Measurements from ENCODE around the gene CCDC157.

The CCDC157 gene

DNA sequence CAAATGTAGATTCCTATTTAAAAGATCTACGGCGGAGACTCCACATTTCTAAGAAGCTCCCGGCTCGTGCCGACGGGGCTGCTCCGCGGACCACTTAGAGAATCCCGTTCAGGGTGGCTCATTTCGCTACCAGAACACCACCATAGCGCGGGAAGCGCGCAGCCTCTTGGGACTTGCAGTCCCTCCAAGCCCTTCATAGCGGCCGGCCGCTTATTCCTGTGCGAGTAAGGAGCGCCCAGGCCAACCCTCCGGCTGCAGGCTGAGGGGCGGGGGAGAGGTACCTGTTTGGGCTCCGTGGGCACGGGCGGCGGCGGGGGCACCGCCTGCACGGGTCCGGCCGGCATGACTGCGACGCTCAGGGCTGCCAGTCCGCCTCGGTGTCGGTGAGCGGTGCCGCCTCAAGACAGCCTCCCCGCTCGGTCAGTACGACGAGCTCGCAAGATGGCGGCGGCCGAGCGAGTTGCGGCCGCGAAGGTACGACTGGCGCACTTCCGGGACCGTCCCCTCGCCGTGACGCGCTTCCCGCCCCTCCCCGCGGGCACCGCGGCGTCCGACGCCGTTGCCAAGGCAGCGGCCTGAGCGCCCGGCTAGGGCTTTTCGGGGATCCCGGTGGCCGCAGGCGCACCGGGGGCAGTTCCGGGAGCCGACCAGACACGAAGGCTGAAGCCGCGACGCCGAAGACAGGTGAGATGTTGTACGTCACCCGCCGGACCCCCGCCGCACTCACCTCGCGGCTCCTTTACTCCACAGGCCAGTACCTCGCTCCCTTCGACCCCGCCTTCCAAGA is at the start of gene CCDC157, which contains the start of gene SF3A1:
CCDC157 (plus strand) TSS at position 559 of the 787 bp plus-strand sequence. CDS start 8,994 bp downstream, outside the sequence.
SF3A1 (minus strand) TSS at position 446 of the 787 bp plus-strand sequence; CDS start at position 344, 102 bp downstream.
- DNase-seq = peak; percentile 19

DNA sequence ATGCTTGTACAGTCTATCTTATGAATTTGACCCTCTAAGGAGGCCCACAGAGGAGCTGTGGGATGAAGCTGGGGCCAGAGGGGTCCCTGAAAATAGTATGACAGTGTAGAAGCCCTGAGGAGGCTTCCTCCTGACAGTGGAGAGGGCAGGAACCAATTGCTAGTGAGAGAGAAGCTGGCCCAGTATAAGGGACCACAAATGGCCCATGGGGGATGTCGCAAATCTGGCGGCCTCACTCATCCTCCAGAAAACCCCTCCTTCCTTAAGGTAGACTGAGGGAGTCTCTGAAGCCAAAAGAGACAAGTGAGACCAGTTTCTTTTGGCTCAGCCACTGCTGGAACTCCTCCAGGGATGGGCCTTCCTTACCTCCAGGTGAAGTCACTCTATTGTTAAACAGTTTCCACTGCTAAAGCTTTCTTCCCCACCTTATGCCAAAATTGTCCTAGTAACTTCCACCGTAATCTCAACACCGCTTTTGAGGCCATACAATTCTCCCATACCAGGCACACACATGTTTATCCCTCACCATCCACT is 49.7 kb upstream of the CCDC157 start:
- no peak for DNase-seq

DNA sequence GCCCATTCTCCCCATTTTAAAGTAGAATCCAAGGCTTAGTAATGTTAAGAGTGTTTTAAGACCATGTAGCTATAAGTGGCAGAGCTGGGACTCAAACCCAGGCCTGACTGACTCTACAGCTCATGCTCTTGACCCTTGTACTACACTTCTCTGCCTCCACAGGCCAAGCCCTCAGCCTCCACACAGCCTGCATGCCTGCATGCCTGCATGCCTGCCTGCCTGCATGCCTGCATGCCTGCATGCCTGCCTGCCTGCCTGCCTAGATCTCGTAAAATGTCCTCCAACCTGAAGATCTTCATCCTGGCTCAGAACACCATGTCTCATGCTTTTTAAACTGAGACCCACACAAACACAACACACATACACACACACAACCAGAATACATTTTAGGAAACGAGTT is 48.7 kb upstream of the CCDC157 start:
- no peak for DNase-seq

DNA sequence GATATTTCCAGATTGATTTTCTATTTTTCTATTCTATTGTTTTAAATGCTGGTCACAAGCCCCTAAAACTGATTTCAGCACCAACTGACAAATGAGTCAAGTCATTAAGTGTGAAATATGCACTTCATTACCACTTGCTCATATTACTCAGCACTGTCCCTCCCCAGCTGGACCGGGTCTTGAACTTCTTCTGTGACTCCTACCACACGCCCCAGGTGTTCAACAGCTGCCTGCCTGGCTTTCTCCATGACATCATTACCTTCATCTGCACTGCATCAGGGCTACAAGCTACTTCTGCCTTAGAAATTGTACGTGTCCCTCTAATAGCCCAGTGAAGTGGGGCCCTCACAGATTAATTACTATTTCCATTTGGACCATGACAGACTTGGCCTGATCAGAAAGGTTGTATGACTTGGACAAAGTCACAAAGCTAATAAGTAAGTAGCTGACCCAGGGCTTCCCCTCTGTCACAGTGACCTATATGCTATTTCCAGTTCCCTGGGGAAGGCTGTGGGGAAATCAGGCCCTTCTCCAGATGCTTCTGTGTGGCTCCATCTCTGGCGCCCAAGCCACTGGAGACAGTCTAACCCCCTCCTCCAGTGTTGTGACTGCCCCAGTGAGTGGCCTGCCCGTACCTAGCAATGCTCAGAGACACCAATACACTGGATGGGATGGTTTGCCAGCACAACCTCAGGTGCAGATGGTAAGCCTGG is 48.1 kb upstream of the CCDC157 start:
- no peak for DNase-seq

DNA sequence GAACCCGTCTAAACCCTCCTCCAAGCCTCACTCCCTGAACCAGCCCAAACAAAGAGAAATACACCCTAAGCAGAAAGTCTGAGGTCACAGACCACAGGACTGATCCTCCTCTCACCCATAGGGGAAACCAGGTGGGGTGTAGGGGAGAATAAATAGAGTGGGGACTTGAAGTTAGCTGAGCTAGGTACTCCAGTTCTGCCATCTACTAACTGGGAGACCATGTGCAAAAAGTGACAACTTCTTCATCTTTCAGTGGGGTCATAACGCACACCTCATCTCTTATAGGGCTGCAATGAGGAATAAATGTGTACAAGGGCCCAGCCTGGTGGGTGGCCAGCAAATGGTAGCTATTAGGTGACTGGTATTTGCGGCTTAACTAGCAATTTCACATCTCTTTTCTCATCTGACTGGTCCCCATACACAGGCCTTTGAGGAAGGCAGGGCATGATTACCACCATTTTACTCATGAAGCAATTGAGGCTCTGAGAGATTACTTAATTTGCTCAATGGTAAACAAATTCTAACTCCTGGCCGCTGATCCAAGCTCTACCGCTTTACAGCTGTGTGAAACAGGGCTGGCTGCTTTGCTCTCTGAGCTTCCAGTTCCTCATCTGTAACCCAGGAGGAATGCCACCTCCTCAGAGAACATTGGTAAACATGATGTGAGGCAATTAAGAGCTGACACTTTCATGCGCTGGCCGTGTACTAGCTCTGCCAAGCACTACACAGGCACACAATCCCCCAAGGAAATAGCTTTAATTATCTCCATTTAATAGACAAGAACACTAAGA is 46.7 kb upstream of the CCDC157 start:
- no peak for DNase-seq

DNA sequence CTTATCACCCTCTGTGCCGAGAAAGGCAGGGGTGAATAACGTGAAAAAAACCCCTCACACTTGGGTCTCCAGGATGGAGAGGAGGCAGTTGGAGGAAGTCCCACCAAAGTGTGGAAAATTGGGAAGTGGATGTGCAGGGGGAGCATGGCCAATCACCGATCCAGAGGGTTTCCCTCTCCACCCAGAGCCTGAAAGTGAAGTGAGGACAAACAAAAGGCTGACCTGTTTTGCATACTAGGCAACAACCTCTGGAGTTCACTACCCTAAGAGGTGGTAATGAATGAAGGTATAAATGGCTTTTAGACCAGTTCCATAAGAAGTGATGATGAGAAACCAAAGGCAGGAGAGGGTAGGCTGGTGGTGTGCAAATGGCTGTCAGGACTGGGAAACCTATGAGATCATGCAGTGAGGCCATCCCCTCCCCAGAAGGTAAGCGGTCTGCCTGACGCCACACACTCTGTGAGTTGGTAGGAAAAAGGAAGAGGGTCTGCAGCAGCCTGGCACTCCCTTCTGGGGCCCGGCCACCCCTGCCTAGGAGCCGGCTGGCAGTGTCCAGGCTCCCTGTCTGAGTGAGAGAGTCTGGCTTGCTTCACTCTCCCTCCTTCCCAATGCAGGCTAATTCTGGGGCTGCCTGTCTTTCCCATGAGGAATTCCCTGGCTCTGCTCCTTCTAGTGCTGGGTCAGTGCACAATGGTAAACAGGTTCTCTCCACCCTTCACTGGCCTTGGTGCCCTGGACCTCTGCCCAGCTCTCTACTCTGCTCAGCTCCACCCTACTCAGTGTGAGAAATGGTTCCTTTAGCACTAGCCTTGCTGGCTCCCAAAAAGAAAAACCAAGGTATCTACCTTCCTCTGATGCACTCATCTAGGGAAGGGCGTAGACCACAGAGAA is 45.7 kb upstream of the CCDC157 start:
- DNase-seq = no peak

DNA sequence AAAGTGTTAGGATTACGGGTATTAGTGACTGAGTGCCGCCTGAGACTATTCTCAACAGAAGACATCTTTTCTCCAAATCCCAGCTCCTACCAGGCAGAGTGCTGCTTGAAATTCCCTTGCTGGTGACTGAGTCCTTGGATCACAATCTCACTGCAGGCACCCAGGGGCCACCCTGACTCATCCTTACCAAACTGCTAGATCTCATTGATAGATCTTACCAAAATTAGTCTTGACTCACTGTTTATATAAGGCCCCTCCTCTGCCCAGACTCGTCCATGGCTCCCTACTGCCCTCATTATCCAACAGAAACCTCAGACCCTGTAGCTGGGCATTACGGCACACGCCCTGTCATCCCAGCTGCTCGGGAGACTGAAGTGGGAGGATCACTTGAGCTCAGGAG is 44.8 kb upstream of the CCDC157 start:
- no peak for DNase-seq

DNA sequence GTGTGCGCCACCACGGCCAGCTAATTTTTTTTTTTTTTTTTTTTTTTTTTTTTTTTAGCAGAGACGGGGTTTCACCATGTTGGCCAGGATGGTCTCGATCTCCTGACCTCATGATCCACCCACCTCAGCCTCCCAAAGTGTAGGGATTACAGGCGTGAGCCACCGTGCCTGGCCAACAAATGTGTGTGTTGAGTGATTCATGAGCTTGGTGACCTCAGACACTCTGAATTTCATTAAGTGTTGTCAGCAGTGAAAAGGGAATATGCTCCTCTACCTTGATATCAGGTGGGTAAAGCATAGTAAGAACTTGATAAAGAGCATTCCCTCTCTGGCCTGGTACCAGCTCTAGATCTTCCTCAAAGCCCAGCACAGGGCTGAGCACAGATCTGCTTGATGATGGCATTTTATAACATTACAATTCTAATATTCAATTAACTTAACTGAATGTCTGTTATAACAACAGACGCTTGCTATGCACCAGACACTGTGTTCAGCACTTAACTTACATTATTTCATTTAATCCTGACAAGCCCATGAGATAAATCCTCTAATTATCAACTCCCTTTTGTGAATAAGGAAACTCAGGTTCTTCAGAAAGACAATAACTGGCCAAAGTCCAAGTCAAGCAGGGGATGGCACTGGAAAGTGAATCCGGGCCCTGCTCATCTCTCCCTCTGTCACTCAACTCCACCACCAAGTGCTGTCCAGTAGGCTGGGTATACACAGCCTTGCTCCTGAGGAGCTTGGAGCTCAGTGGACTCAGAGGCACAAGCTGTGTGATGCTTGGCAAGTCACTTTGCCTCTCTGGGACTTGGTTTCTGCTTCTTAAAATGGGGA is 43.1 kb upstream of the CCDC157 start:
- DNase-seq = no peak

DNA sequence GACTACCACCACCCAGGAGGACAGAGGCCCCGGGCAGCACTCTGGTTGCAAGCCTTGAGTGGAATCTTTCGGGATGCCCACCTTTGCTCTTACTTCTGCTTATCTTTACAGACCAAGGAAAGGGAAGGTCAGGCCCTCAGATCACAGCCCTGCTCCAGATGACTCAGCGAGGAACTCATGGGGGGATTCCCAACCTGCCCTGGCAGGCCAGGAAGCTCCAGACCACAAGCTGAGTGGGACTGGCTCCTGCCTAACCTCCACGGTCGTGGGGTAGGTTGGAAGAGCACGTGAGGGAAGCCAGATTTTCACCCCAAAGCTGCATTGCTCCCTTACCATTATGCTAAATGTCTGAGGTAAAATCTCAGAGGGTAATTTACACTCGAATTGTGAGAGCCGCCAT is 41.9 kb upstream of the CCDC157 start:
- no peak for DNase-seq

DNA sequence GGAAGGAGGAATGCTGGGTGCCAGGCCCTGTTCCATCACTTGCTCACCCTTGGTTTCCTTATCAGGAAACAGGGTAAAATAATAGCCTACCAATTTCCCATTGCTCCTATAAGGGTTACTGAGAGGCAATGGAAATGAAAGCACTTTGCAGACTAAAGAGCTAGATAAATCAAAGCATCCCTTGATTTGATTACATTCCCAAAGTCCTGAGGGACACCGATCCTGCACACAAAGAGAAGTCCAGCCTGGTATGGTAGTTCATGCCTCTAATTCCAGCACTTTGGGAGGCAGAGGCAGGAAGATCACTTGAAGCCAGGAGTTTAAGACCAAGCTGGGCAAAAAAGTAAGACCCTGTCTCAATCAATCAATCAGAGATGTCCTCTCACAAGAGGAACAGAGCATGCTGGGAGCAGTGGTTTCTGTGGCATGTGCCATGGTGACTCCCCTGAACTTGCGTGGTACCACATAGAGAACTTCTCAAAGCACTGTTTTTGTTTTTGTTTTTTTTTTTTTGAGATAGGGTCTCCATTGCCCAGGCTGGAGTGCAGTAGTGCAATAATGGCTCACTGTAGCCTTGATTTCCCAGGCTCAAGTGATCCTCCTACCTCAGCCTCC is 40.7 kb upstream of the CCDC157 start:
- no peak for DNase-seq

DNA sequence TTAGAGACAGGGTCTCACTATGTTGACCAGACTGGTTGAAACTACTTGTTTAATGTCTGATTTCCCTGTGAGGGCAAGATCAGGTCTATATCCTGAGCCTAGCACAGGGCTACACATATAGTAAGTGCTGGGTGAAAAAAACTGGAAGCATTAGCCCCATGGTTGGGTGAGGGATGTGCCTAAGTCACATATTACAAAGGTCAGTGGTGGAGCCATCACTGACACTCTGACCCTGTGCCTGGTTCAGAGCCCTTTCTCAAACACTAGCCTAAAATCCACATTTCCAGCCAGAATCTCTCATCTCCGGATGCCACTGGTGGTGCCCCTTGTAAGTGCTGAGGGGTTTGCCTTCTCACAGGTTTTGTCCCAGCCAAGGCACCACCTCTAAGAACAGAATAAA is 39.0 kb upstream of the CCDC157 start:
- DNase-seq = no peak

DNA sequence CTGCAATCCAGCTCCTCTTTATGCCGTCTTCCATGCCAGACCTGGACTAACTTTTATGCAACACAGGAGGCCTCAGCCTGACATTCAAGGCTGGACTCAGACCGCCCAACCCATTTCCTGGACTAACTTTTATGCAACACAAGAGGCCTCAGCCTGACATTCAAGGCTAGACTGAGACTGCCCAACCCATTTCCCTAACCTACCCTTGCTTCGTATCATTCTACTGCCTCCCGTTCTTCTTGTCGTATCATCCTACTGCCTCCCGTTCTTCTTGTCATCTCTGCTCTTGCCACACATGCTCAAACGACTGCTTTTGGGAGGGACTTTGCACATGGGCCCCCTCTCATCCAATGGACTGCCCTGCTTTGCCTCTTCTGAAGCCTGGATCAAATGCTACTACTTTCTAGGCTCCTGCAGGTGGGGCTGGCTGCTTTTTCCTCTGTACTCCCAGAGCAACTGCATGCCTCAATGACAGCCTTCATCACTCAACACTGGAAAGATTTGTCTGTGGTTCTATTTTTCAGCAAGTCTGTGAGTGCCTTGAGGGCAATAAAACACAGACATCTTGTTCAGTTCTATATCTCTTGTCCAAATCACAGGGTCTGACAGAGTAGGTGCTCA is 37.9 kb upstream of the CCDC157 start:
- DNase-seq = no peak

DNA sequence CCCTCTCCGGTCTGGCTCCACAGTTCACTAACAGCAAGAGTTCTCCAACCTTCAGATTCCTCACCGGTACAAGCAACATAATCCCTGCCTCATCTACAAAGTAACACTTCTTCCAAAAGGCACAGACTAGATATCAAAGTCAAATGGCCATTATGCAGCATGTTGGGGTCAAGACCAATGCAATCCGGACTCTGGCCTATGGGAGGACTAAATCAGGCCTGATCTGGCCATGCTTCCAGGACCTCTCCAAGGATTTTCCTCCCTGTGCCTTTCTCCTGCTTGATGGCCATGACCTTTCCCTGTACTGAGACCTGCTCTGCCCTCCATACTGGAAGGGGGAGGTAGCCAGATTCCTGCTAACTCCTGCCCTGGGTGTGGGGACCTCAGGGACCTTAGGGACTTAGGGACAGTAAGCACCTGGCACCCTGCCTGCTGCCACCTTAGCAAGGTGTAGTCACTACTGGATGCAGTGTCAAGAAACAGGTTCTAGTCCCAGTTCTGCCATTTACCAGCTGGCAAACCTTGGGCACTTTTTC is 36.7 kb upstream of the CCDC157 start:
- no peak for DNase-seq

DNA sequence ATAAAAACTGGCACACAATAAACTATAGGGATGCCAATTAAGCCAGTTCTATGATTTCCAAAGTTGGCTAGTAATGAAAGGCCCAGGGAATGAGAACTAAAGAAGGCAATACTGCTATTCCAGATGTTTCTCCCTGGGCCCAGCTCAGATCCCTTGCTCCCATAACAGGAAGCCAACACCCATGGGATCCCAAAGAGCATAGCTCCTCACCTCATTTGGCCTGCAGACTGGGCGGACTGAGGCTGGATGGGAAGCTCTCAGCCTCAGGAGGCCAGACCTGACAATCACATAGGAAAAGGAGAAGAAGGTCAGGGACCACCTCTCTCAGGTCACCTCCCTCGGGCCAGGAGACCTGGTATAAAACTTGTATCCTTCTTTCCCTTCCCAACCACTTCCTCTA is 35.3 kb upstream of the CCDC157 start:
- DNase-seq = no peak

DNA sequence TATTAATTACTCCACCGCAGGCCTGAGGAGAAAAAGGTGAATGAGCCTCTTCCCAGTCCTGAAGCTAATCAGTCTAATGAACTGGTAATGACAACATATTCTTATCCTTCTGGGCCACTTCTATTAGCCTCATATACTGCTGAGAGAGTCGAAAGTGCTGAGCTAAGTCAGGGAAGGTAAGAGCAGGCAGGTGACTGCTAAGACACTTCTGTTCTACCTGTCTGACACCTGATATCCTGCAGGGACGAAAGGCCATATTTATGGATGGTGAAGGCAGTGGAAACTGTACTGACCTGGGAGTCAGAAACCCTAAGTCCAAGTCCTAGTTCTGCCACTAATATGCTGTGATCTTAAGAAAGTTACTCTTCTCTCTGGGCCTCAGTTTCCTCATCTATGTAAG is 33.6 kb upstream of the CCDC157 start:
- no peak for DNase-seq

DNA sequence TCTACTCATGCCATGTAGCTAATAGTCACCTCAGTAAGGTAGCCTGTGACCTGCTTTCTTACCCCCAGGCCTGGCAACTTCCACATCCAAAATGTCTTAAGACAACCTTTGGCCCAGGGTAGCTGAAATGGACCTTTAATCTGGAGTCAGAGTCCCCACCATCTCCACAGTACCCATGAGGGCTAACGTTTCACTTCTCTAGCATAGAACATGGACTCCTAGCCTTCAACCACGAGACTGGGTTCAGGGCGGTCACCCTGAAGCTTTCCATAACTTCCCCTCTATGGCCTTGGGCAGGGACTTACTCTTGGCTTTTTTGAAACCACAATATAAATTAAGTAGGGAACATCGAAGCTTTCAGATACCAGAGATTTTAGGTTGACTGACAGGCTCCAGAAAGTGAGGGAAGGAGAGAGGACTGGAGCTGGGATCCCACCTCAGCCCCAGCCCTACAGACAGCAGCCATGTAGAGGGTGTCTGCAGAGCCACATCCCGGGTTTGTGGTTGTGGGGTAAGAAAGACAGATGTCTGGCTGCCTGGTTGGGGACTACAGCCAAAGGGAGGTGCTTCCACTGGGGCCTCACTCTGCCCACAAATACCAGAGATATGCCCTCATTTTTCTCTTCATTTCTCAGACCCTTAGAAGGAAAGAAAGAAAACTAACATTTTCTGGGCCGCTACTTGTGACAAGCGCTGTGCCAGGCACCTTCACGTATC is 32.6 kb upstream of the CCDC157 start:
- no peak for DNase-seq

DNA sequence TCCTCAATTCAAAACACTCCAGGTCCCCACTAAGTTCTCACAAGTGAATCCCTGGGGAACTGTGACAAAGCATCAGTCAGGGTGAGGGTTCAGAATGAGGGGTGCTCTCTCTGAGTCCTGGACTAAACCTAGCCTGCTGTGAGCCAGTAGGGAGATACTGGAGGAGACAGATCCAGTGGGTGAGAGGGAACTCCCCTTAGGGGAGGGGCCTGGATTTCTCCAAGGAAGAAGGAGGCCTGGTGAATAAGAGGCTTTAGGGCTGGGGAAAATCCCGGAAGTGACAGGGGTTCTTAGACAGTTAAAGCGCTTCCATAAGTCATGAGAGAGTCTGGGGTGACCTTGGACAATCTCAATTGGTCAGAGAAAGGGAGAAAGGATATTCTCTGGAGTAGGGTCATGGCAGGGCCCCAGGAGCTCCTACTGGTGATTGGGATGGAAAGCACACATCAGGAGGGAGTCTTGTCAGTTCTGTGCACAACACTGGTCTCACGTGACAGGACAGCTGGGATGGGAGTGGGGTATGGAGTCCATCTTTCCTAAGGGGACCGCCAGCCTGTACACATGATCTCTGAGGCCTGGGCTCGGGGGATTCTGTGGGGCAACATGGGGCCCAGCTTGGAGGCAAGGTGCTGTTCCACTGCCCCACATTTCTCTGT is 31.6 kb upstream of the CCDC157 start:
- no peak for DNase-seq

DNA sequence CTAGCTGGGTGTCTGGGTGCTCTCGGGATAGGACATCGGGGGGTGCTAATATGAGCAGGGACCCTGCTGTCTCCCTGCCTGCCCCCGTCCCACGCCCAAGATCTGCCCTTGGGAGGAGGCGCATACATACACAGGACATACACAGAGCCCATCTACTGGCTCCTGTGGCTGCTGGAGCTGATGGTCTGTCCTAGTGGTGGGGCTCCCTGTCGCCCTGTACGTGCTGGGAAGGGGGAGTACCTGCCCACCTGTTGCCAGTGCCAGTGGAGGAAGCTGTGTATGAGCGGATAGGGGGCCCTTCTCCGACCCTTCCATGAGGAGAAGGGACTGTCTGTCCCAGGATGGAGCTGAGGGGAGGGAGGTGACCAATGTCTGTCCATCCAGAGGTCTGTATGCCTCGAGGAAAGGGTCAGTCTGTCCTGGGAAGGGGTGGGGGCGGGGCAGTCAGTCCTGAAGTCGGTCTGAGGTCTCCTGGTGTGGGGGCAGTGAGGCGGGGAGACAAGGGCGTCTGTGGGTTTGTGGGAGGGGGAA is 31.0 kb upstream of the CCDC157 start:
- DNase-seq = no peak
